ENCODE results near the gene THSD4. TPM values are rescaled to one million over a fixed set of nuclear protein-coding genes. Genes with fewer than 3 reads are reported as not detected.

The THSD4 gene
- polyA plus RNA-seq, 1 donor (not counting 4 experiments of a cell fraction or from before 2014, with no cell fraction given): 24.5 TPM

DNA sequence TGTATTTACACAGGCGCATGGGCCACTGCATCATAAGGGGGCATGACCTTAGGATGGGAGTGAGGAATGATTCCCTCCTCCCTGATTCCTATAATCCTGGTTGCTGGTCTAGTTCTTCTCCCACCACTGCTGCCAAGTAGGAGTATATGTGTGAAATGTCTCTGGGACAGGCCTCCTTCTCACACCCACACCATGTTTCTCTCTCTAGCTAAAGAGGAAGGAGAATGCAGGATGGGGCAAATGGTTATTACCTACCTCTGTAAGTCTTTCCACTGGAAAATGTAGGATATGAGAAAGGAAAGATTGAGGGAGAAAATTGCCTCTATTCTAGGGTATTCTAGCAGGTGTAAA, 159.2 kb downstream of the THSD4 start:
- H3K9me1 ChIP-seq (ENCODE audit: control insufficient read depth, extremely low read depth, insufficient read depth, low read length): no peaks in the 10 kb centered on the region
- no peak overlapping the region for H3K27ac ChIP-seq (ENCODE audit: control insufficient read depth, insufficient read depth, low read length)
- H3K79me2 ChIP-seq (ENCODE audit: control insufficient read depth, insufficient read depth, low read length): peaks cover 4% of the 10 kb centered on the region
- H3K4me2 ChIP-seq (ENCODE audit: control insufficient read depth, extremely low read depth, insufficient read depth, low read depth, low read length): no peak overlapping the region
- H3K9ac ChIP-seq (ENCODE audit: control insufficient read depth, extremely low read depth, insufficient read depth, low read length): no peak overlapping the region
- no peak overlapping the region for H2AFZ ChIP-seq (ENCODE audit: control insufficient read depth, low read length)
- dilution Hi-C loops (cut with MboI; ENCODE audit: extremely low pct_ligation_motif_present, low sequenced_read_pairs): no loop called here
- FAIRE-seq: no peak
- H4K20me1 ChIP-seq (ENCODE audit: control insufficient read depth, extremely low read depth, insufficient read depth, low read length): no peaks in the 10 kb centered on the region
- TF ChIP-seq EZH2 (IDR thresholded peaks at IDR 0.05; ENCODE audit: low read length): no peak
- TF ChIP-seq, protein P1, sequence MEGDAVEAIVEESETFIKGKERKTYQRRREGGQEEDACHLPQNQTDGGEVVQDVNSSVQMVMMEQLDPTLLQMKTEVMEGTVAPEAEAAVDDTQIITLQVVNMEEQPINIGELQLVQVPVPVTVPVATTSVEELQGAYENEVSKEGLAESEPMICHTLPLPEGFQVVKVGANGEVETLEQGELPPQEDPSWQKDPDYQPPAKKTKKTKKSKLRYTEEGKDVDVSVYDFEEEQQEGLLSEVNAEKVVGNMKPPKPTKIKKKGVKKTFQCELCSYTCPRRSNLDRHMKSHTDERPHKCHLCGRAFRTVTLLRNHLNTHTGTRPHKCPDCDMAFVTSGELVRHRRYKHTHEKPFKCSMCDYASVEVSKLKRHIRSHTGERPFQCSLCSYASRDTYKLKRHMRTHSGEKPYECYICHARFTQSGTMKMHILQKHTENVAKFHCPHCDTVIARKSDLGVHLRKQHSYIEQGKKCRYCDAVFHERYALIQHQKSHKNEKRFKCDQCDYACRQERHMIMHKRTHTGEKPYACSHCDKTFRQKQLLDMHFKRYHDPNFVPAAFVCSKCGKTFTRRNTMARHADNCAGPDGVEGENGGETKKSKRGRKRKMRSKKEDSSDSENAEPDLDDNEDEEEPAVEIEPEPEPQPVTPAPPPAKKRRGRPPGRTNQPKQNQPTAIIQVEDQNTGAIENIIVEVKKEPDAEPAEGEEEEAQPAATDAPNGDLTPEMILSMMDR (optimal IDR thresholded peaks at IDR 0.05 in 1 of 3, IDR thresholded peaks at IDR 0.05 in 1 of 3, conservative IDR thresholded peaks at IDR 0.05 in 1 of 3; ENCODE audit: extremely low read depth in 1 of 3, insufficient read depth in 2 of 3, low read length in 3 of 3): no peak
- H3K27me3 ChIP-seq (ENCODE audit: control insufficient read depth, extremely low read depth, insufficient read depth, low read length): no peaks in the 10 kb centered on the region
- no peak overlapping the region for H3K4me3 ChIP-seq (ENCODE audit: control insufficient read depth in 2 of 3, extremely low read depth in 1 of 3, insufficient read depth in 2 of 3, low read depth in 1 of 3, low read length in 3 of 3)
- peaks cover 0 to 4% of the 10 kb centered on the region in 2 experiments for H3K36me3 ChIP-seq (ENCODE audit: control insufficient read depth in 2 of 2, extremely low read depth in 1 of 2, insufficient read depth in 2 of 2, low read length in 2 of 2)
- peaks cover 51% of the 10 kb centered on the region for H3K4me1 ChIP-seq (ENCODE audit: control insufficient read depth, extremely low read depth, insufficient read depth, low read length)
- no peaks in the 10 kb centered on the region for H3K9me3 ChIP-seq (ENCODE audit: control insufficient read depth, low read depth, low read length)
- DNase-seq (ENCODE audit: low read depth, low spot score): no peak

DNA sequence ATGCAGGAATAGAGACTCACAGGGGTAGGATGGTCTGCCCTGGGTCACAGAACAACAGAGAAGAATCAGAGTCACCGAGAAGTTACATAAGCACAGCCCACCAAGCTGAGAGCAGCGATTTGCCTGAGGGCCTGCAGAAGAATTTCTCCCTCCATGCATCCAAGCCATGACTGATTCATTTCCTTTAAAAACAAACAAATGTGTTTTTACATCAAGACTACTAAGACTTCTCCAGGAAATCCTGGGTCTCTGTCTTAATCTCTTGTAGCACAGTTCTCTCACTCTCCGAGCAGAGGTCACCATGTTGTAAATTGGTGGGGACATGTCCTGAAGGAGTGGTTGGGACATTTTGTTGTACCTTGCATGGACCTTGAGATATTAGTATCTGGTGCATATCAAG, 159.8 kb downstream of the THSD4 start:
- no peaks in the 10 kb centered on the region for H4K20me1 ChIP-seq (ENCODE audit: control insufficient read depth, extremely low read depth, insufficient read depth, low read length)
- H3K36me3 ChIP-seq (ENCODE audit: control insufficient read depth in 2 of 2, extremely low read depth in 1 of 2, insufficient read depth in 2 of 2, low read length in 2 of 2): peaks cover 0 to 10% of the 10 kb centered on the region in 2 experiments
- peaks cover 4% of the 10 kb centered on the region for H3K79me2 ChIP-seq (ENCODE audit: control insufficient read depth, insufficient read depth, low read length)
- DNase-seq (ENCODE audit: low read depth, low spot score) (no peak), FAIRE-seq (peak; percentile 72)
- peak overlapping the region; percentile 17 for H3K4me2 ChIP-seq (ENCODE audit: control insufficient read depth, extremely low read depth, insufficient read depth, low read depth, low read length)
- H3K9me1 ChIP-seq (ENCODE audit: control insufficient read depth, extremely low read depth, insufficient read depth, low read length): no peaks in the 10 kb centered on the region
- peak overlapping the region; percentile 73 for H3K27ac ChIP-seq (ENCODE audit: control insufficient read depth, insufficient read depth, low read length)
- no peak for TF ChIP-seq EZH2 (IDR thresholded peaks at IDR 0.05; ENCODE audit: low read length)
- TF ChIP-seq, protein P1 (optimal IDR thresholded peaks at IDR 0.05 in 1 of 3, IDR thresholded peaks at IDR 0.05 in 1 of 3, conservative IDR thresholded peaks at IDR 0.05 in 1 of 3; ENCODE audit: extremely low read depth in 1 of 3, insufficient read depth in 2 of 3, low read length in 3 of 3): no peak
- no peak overlapping the region for H3K9ac ChIP-seq (ENCODE audit: control insufficient read depth, extremely low read depth, insufficient read depth, low read length)
- H3K4me1 ChIP-seq (ENCODE audit: control insufficient read depth, extremely low read depth, insufficient read depth, low read length): peaks cover 57% of the 10 kb centered on the region
- H3K4me3 ChIP-seq (ENCODE audit: control insufficient read depth in 2 of 3, extremely low read depth in 1 of 3, insufficient read depth in 2 of 3, low read depth in 1 of 3, low read length in 3 of 3): no peak overlapping the region
- dilution Hi-C loops (cut with MboI; ENCODE audit: extremely low pct_ligation_motif_present, low sequenced_read_pairs): no loop called here
- no peaks in the 10 kb centered on the region for H3K9me3 ChIP-seq (ENCODE audit: control insufficient read depth, low read depth, low read length)
- no peak overlapping the region for H2AFZ ChIP-seq (ENCODE audit: control insufficient read depth, low read length)
- H3K27me3 ChIP-seq (ENCODE audit: control insufficient read depth, extremely low read depth, insufficient read depth, low read length): no peaks in the 10 kb centered on the region
